Measurements from ENCODE around the gene CPT1A.

CPT1A gene

DNA sequence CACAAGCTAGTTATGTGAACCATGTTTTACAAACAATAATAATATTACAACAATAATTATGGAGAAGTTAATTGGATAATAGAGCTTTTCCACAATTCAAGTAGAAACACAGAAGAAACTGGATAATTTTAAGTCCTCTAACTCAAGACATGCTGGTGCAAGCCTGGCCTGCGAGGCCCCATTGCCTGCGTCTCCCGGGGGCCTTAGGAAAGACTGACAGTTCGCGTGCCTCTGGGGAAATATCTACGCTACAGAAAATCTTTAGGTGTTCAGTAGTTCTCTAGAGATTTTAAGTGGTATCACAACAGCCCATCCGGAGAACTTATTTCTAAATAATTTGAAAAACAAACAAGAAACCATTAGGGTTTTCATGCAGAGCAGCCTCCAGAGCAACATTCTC lies 134.2 kb downstream of the CPT1A start:
- no peak for DNase-seq (ENCODE audit: low read depth)

DNA sequence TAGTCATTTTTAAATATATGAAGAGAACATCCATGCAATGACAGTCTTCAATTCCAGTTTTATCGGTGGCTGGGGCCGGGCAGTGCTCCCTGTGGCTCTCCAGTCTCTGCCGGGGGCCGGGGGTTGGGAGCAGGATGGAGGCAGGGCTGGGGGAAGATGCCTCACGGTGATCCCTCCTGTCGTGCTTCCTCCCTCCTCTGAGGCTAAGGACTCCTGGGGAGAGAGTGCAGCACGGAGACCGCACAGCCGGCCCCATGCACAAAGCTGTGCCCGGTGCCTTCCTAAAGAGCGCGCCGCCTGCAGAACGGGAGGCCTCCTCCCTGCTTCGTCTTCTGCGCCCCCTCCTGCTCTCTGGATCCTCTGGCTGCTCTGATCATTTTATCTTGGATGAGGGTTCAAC lies 136.8 kb downstream of the CPT1A start:
- DNase-seq (ENCODE audit: low read depth) = no peak
